GM19035 (cell line): ENCODE measurements around the gene STRN3.
A peak's percentile ranks its signal among the peaks of the same experiment; 100 is the strongest.
"Not testable (repeated sequence)": the region's sequence is repeated elsewhere in the genome, so short reads cannot be mapped to it uniquely, and the experiment has no call there.

Source experiments
- ATAC-seq: cut with Tn5 transposase; IDR thresholded peaks from one replicate; pipeline ENCODE4 v1.9.1; 2021; ENCODE audit not compliant: unreplicated experiment

Gene STRN3

GRCh38 chr14:31026077-31026449, at the start of gene STRN3:
Gene STRN3, minus strand, starts transcription at chr14:31026379. Its CDS starts 194 bp downstream, at chr14:31026185.
- peak; percentile 39 for ATAC-seq

- ATAC-seq: no peak
Observed at GRCh38 chr14:31075144-31075543, 49.0 kb upstream of the STRN3 start.

GRCh38 chr14:31071151-31071550, 45.0 kb upstream of the STRN3 start:
- ATAC-seq: no peak

GRCh38 chr14:31070431-31070830, 44.3 kb upstream of the STRN3 start:
- ATAC-seq: no peak

GRCh38 chr14:31069343-31069742, 43.2 kb upstream of the STRN3 start:
- no peak for ATAC-seq

GRCh38 chr14:31068235-31068634, 42.1 kb upstream of the STRN3 start:
- no peak for ATAC-seq

- not testable (repeated sequence) for ATAC-seq
Observed at GRCh38 chr14:31062908-31063307, 36.7 kb upstream of the STRN3 start.

GRCh38 chr14:31060253-31060875, 34.2 kb upstream of the STRN3 start:
- no peak for ATAC-seq

- no peak for ATAC-seq
Observed at GRCh38 chr14:31059152-31059924, 33.2 kb upstream of the STRN3 start.

GRCh38 chr14:31057701-31058364, 31.7 kb upstream of the STRN3 start:
- no peak for ATAC-seq

- no peak for ATAC-seq
Observed at GRCh38 chr14:31057035-31057434, 30.9 kb upstream of the STRN3 start.

- not testable (repeated sequence) for ATAC-seq
Observed at GRCh38 chr14:31052905-31053586, 26.9 kb upstream of the STRN3 start.

GRCh38 chr14:31051511-31051910, 25.3 kb upstream of the STRN3 start:
- ATAC-seq: no peak

- ATAC-seq: no peak
Observed at GRCh38 chr14:31051023-31051422, 24.8 kb upstream of the STRN3 start.

GRCh38 chr14:31047503-31047902, 21.3 kb upstream of the STRN3 start:
- no peak for ATAC-seq

- ATAC-seq: no peak
Observed at GRCh38 chr14:31045501-31046080, 19.4 kb upstream of the STRN3 start.

GRCh38 chr14:31043379-31043778, 17.2 kb upstream of the STRN3 start:
- ATAC-seq: no peak

- ATAC-seq: not testable (repeated sequence)
Observed at GRCh38 chr14:31042893-31043292, 16.7 kb upstream of the STRN3 start.

GRCh38 chr14:31042300-31042699, 16.1 kb upstream of the STRN3 start:
- ATAC-seq: no peak

GRCh38 chr14:31038521-31039166, 12.5 kb upstream of the STRN3 start:
- ATAC-seq: no peak
